Measurements from ENCODE around the gene CDON.

The CDON gene

GRCh38 chr11:125921042-125921441, 141.6 kb downstream of the CDON start:
- TF ChIP-seq, protein P1, sequence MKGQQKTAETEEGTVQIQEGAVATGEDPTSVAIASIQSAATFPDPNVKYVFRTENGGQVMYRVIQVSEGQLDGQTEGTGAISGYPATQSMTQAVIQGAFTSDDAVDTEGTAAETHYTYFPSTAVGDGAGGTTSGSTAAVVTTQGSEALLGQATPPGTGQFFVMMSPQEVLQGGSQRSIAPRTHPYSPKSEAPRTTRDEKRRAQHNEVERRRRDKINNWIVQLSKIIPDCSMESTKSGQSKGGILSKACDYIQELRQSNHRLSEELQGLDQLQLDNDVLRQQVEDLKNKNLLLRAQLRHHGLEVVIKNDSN (IDR thresholded peaks at IDR 0.05): no peak
- TF ChIP-seq NFIC (IDR thresholded peaks at IDR 0.05): no peak
- no peak for TF ChIP-seq ZBTB7A (IDR thresholded peaks at IDR 0.05; ENCODE audit: low read depth)
- no peak for TF ChIP-seq RAD21 (IDR thresholded peaks at IDR 0.05; ENCODE audit: low read depth)
- no peak for TF ChIP-seq TAF1 (IDR thresholded peaks at IDR 0.05; ENCODE audit: low read depth)
- TF ChIP-seq MAX (IDR thresholded peaks at IDR 0.05): no peak
- TF ChIP-seq CEBPB (IDR thresholded peaks at IDR 0.05): no peak
- no peak for TF ChIP-seq FOXM1 (IDR thresholded peaks at IDR 0.05; ENCODE audit: borderline replicate concordance, low read depth)
- TF ChIP-seq CREB1 (IDR thresholded peaks at IDR 0.05; ENCODE audit: low read depth): no peak
- TF ChIP-seq, protein P2, sequence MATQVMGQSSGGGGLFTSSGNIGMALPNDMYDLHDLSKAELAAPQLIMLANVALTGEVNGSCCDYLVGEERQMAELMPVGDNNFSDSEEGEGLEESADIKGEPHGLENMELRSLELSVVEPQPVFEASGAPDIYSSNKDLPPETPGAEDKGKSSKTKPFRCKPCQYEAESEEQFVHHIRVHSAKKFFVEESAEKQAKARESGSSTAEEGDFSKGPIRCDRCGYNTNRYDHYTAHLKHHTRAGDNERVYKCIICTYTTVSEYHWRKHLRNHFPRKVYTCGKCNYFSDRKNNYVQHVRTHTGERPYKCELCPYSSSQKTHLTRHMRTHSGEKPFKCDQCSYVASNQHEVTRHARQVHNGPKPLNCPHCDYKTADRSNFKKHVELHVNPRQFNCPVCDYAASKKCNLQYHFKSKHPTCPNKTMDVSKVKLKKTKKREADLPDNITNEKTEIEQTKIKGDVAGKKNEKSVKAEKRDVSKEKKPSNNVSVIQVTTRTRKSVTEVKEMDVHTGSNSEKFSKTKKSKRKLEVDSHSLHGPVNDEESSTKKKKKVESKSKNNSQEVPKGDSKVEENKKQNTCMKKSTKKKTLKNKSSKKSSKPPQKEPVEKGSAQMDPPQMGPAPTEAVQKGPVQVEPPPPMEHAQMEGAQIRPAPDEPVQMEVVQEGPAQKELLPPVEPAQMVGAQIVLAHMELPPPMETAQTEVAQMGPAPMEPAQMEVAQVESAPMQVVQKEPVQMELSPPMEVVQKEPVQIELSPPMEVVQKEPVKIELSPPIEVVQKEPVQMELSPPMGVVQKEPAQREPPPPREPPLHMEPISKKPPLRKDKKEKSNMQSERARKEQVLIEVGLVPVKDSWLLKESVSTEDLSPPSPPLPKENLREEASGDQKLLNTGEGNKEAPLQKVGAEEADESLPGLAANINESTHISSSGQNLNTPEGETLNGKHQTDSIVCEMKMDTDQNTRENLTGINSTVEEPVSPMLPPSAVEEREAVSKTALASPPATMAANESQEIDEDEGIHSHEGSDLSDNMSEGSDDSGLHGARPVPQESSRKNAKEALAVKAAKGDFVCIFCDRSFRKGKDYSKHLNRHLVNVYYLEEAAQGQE (IDR thresholded peaks at IDR 0.05; ENCODE audit: low read depth): no peak
- no peak for TF ChIP-seq EGR1 (IDR thresholded peaks at IDR 0.05)
- no peak for TF ChIP-seq EP300 (IDR thresholded peaks at IDR 0.05; ENCODE audit: borderline replicate concordance)
- no peak for TF ChIP-seq YY1 (IDR thresholded peaks at IDR 0.05; ENCODE audit: low read depth)

DNA sequence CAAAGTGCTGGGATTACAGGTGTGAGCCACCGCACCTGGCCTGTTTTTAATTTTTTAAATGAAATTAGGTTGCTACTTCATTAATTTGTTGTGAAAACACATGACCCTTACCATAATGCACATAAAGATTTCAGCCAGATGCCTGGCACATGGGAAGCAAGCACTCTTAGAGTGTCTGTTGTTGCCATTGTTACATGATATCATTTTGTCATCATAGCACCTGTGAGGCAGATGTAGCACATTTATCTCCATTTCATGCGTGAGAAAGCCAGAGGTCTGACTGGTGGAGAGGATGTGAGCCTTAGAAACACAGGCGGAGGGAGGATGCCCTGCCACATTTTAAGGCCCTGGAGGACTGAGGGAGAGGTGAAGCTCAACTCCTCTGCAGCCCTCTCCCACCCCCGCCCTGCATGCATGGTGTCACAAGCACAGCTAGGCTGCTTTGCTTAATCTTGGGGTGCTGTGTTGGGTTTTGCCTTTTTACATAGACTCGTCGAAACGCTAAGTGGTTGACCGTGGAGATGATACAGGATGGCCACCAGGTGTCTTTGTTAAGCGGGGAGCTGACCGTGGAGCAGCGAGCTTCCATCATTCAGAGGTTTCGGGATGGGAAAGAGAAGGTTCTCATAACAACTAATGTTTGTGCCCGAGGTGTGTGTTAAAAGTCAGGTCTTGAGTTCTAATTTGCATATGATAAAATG, 144.4 kb downstream of the CDON start:
- TF ChIP-seq CREB1 (IDR thresholded peaks at IDR 0.05; ENCODE audit: low read depth): no peak
- TF ChIP-seq RAD21 (IDR thresholded peaks at IDR 0.05; ENCODE audit: low read depth): no peak
- TF ChIP-seq, protein P1 (IDR thresholded peaks at IDR 0.05): no peak

DNA sequence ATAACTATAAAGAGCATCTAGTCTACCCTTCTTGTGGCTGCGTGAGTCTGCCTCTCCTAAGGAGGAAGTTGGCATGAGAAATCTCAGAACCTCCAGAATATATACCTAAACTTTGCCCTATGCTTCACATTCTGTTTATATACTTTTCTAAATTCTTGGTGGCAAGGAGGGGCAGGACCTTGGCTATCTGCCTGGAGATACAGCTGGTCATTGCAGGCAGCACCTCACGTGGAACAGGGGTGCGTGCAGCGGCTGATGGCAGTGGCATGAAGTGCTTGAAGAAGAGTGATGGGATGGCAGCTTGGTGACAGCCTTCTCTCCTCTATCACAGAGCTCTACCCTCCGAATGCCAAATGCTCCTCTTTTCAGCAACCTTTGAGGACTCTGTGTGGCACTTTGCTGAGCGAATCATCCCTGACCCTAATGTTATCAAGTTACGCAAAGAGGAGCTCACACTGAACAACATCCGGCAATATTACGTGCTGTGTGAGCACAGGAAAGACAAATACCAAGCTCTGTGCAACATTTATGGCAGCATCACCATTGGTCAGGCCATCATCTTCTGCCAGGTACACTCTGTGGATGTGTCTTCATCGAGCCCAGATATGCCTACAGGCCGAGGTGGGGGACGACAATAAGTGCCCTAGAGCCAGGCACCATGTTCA, 145.9 kb downstream of the CDON start:
- TF ChIP-seq CEBPB (IDR thresholded peaks at IDR 0.05) (no peak), TAF1 (IDR thresholded peaks at IDR 0.05; ENCODE audit: low read depth) (no peak), TCF12 (IDR thresholded peaks at IDR 0.05; ENCODE audit: low read depth) (no peak), EGR1 (IDR thresholded peaks at IDR 0.05) (no peak), FOXM1 (IDR thresholded peaks at IDR 0.05; ENCODE audit: borderline replicate concordance, low read depth) (no peak), CREB1 (IDR thresholded peaks at IDR 0.05; ENCODE audit: low read depth) (no peak), YY1 (IDR thresholded peaks at IDR 0.05; ENCODE audit: low read depth) (no peak), TEAD4 (IDR thresholded peaks at IDR 0.05) (no peak), ZBTB7A (IDR thresholded peaks at IDR 0.05; ENCODE audit: low read depth) (no peak), EP300 (IDR thresholded peaks at IDR 0.05; ENCODE audit: borderline replicate concordance) (no peak), NFIC (IDR thresholded peaks at IDR 0.05) (no peak), MAX (IDR thresholded peaks at IDR 0.05) (no peak), RAD21 (IDR thresholded peaks at IDR 0.05; ENCODE audit: low read depth) (no peak)
- TF ChIP-seq, protein P2 (IDR thresholded peaks at IDR 0.05; ENCODE audit: low read depth): no peak
- TF ChIP-seq, protein P1 (IDR thresholded peaks at IDR 0.05): no peak

DNA sequence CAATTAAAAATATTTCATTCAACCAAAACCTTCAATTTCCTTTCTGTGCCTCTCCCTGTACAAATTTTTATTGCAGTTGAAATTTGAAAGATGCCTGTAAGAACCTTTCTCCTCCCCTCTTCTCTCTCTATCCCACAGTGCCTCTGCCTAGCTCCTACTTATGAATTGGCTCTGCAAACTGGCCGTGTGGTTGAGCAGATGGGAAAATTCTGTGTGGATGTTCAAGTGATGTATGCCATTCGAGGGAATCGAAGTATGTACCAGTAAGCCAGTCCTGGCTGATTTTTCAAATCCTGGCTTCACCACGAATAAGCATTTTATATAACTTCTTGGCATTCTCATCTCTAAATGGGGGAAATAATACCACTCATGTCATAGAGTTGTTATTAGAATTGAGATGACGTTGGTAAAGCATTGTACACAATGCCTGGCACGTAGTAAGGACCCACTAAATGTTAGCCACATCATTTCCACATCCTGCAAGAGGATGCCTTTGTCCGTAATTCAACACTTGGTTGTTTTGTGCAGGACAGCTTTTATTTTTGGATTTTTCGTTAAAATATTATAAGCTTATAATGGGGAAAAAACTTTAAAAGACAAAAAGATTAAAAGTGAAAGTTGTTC, 152.3 kb downstream of the CDON start:
- TF ChIP-seq TEAD4 (IDR thresholded peaks at IDR 0.05): no peak
- no peak for TF ChIP-seq TCF12 (IDR thresholded peaks at IDR 0.05; ENCODE audit: low read depth)
- TF ChIP-seq YY1 (IDR thresholded peaks at IDR 0.05; ENCODE audit: low read depth): no peak
- TF ChIP-seq EGR1 (IDR thresholded peaks at IDR 0.05): no peak
- TF ChIP-seq CEBPB (IDR thresholded peaks at IDR 0.05): no peak
- TF ChIP-seq, protein P2 (IDR thresholded peaks at IDR 0.05; ENCODE audit: low read depth): no peak
- TF ChIP-seq EP300 (IDR thresholded peaks at IDR 0.05; ENCODE audit: borderline replicate concordance): no peak
- TF ChIP-seq NFIC (IDR thresholded peaks at IDR 0.05): no peak
- TF ChIP-seq FOXM1 (IDR thresholded peaks at IDR 0.05; ENCODE audit: borderline replicate concordance, low read depth): no peak
- no peak for TF ChIP-seq CREB1 (IDR thresholded peaks at IDR 0.05; ENCODE audit: low read depth)
- no peak for TF ChIP-seq RAD21 (IDR thresholded peaks at IDR 0.05; ENCODE audit: low read depth)
- TF ChIP-seq TAF1 (IDR thresholded peaks at IDR 0.05; ENCODE audit: low read depth): no peak
- TF ChIP-seq ZBTB7A (IDR thresholded peaks at IDR 0.05; ENCODE audit: low read depth): no peak
- TF ChIP-seq, protein P1 (IDR thresholded peaks at IDR 0.05): no peak
- TF ChIP-seq MAX (IDR thresholded peaks at IDR 0.05): no peak

All from Ishikawa (cell line).